CD4-positive, alpha-beta T cell treated with Interleukin-10 for 1 hour (primary cell): ENCODE data around the gene JAG1.
A peak's percentile ranks its signal among the peaks of the same experiment; 100 is the strongest.

Source experiments
- DNase-seq: peaks from one replicate; pipeline ENCODE4 v3.0.0-alpha.2; 2020

JAG1 gene

GRCh38 chr20:10673842-10674683 lies at the start of gene JAG1:
Gene JAG1, minus strand, starts transcription at chr20:10673999. Its CDS starts 469 bp downstream, at chr20:10673530.
- DNase-seq, result peak; percentile 47

GRCh38 chr20:10721976-10722375 lies 48.2 kb upstream of the JAG1 start:
- DNase-seq, result no peak

- no peak for DNase-seq
Measured at GRCh38 chr20:10721137-10721896, 47.5 kb upstream of the JAG1 start.

- no peak for DNase-seq
Measured at GRCh38 chr20:10720565-10720964, 46.8 kb upstream of the JAG1 start.

GRCh38 chr20:10719740-10720385 lies 46.1 kb upstream of the JAG1 start:
- no peak for DNase-seq

- DNase-seq, result no peak
Measured at GRCh38 chr20:10718661-10719060, 44.9 kb upstream of the JAG1 start.

- no peak for DNase-seq
Measured at GRCh38 chr20:10716855-10717254, 43.1 kb upstream of the JAG1 start.

GRCh38 chr20:10715035-10715434 lies 41.2 kb upstream of the JAG1 start:
- no peak for DNase-seq

- DNase-seq, result no peak
Measured at GRCh38 chr20:10714236-10714975, 40.6 kb upstream of the JAG1 start.

GRCh38 chr20:10713161-10713560 lies 39.4 kb upstream of the JAG1 start:
- no peak for DNase-seq

- DNase-seq, result no peak
Measured at GRCh38 chr20:10711903-10712451, 38.2 kb upstream of the JAG1 start.

GRCh38 chr20:10710991-10711775 lies 37.4 kb upstream of the JAG1 start:
- no peak for DNase-seq

GRCh38 chr20:10709916-10710315 lies 36.1 kb upstream of the JAG1 start:
- DNase-seq, result no peak

- DNase-seq, result no peak
Measured at GRCh38 chr20:10708351-10709185, 34.8 kb upstream of the JAG1 start.

GRCh38 chr20:10707791-10708190 lies 34.0 kb upstream of the JAG1 start:
- DNase-seq, result no peak

- DNase-seq, result no peak
Measured at GRCh38 chr20:10707068-10707467, 33.3 kb upstream of the JAG1 start.

GRCh38 chr20:10706460-10706811 lies 32.6 kb upstream of the JAG1 start:
- no peak for DNase-seq

GRCh38 chr20:10705801-10706459 lies 32.1 kb upstream of the JAG1 start:
- no peak for DNase-seq

GRCh38 chr20:10701607-10702006 lies 27.8 kb upstream of the JAG1 start:
- DNase-seq, result no peak

- DNase-seq, result no peak
Measured at GRCh38 chr20:10699941-10700340, 26.1 kb upstream of the JAG1 start.
